ENCODE results near the gene FMN1.
"Not testable (repeated sequence)": the region's sequence is repeated elsewhere in the genome, so short reads cannot be mapped to it uniquely, and the experiment has no call there.

Gene FMN1

GRCh38 chr15:33089878-33090757 is 104.4 kb downstream of the FMN1 start:
- no peak for DNase-seq (ENCODE audit: low read depth)

- DNase-seq (ENCODE audit: low read depth), result no peak
Measured at GRCh38 chr15:33089165-33089877, 105.2 kb downstream of the FMN1 start.

GRCh38 chr15:33086500-33087121 is 107.9 kb downstream of the FMN1 start:
- no peak for DNase-seq (ENCODE audit: low read depth)

GRCh38 chr15:33084661-33085060 is 109.9 kb downstream of the FMN1 start:
- no peak for DNase-seq (ENCODE audit: low read depth)

GRCh38 chr15:33083232-33084081 is 111.1 kb downstream of the FMN1 start:
- no peak for DNase-seq (ENCODE audit: low read depth)

GRCh38 chr15:33080006-33080405 is 114.5 kb downstream of the FMN1 start:
- DNase-seq (ENCODE audit: low read depth), result no peak

- DNase-seq (ENCODE audit: low read depth), result no peak
Measured at GRCh38 chr15:33078607-33079006, 115.9 kb downstream of the FMN1 start.

- no peak for DNase-seq (ENCODE audit: low read depth)
Measured at GRCh38 chr15:33076937-33077336, 117.6 kb downstream of the FMN1 start.

GRCh38 chr15:33074942-33075341 is 119.6 kb downstream of the FMN1 start:
- DNase-seq (ENCODE audit: low read depth), result no peak

- DNase-seq (ENCODE audit: low read depth), result no peak
Measured at GRCh38 chr15:33074212-33074611, 120.3 kb downstream of the FMN1 start.

GRCh38 chr15:33071451-33071850 is 123.1 kb downstream of the FMN1 start:
- no peak for DNase-seq (ENCODE audit: low read depth)

GRCh38 chr15:33069903-33070302 is 124.6 kb downstream of the FMN1 start:
- DNase-seq (ENCODE audit: low read depth), result not testable (repeated sequence)

- DNase-seq (ENCODE audit: low read depth), result no peak
Measured at GRCh38 chr15:33069161-33069560, 125.4 kb downstream of the FMN1 start.

GRCh38 chr15:33068511-33068990 is 126.0 kb downstream of the FMN1 start:
- no peak for DNase-seq (ENCODE audit: low read depth)

- no peak for DNase-seq (ENCODE audit: low read depth)
Measured at GRCh38 chr15:33068007-33068481, 126.5 kb downstream of the FMN1 start.

GRCh38 chr15:33067456-33067855 is 127.1 kb downstream of the FMN1 start:
- no peak for DNase-seq (ENCODE audit: low read depth)

GRCh38 chr15:33066584-33066983 is 127.9 kb downstream of the FMN1 start:
- DNase-seq (ENCODE audit: low read depth), result no peak

GRCh38 chr15:33064878-33065277 is 129.6 kb downstream of the FMN1 start:
- no peak for DNase-seq (ENCODE audit: low read depth)

GRCh38 chr15:33059184-33059583 is 135.3 kb downstream of the FMN1 start:
- DNase-seq (ENCODE audit: low read depth), result no peak

GRCh38 chr15:33057845-33058244 is 136.7 kb downstream of the FMN1 start:
- DNase-seq (ENCODE audit: low read depth), result no peak

- no peak for DNase-seq (ENCODE audit: low read depth)
Measured at GRCh38 chr15:33055962-33056361, 138.6 kb downstream of the FMN1 start.

- no peak for DNase-seq (ENCODE audit: low read depth)
Measured at GRCh38 chr15:33051528-33051927, 143.0 kb downstream of the FMN1 start.

Measured in activated T-helper 9 cell treated with anti-CD3 and anti-CD28 coated beads, Interleukin-2, amount 50 U/mL, for 16 hours (primary cell).